GM23338 (cell line): ENCODE measurements around the gene UNC13A. TPM values are rescaled to one million over a fixed set of nuclear protein-coding genes. Genes with fewer than 3 reads are reported as not detected.

Experiments used
- ATAC-seq: fragments of 200-7000 bp; cut with Tn5 transposase; 3 replicates; pipeline ENCODE4 v1.9.1; 2020
- DNase-seq: peaks from one replicate; pipeline ENCODE4 v3.0.0-alpha.2; 2015; ENCODE audit warnings: low spot score
- H2AFZ ChIP-seq: fragments of 200-600 bp; sonication (generic); 2 replicates; pipeline ENCODE4 v1.8.0; 2016; ENCODE audit warnings: antibody characterized with exemption, mild to moderate bottlenecking, moderate library complexity
- H3F3A ChIP-seq: fragments of 200-600 bp; sonication (generic); replicated peaks from 2 replicates; pipeline ENCODE4 v1.8.0; 2017; ENCODE audit warnings: antibody characterized with exemption, mixed run types, low read depth
- H3K27ac ChIP-seq: fragments of 200-600 bp; sonication (generic); 2 replicates; pipeline ENCODE4 v1.6.1; 2016; ENCODE audit warnings: low read depth
- H3K27me3 ChIP-seq: fragments of 200-600 bp; sonication (generic); 2 replicates; pipeline ENCODE4 v1.8.0; 2016; ENCODE audit warnings: mild to moderate bottlenecking, mixed run types, moderate library complexity; ENCODE audit not compliant: insufficient read depth
- H3K36me3 ChIP-seq: fragments of 200-600 bp; sonication (generic); 2 replicates; pipeline ENCODE4 v1.8.0; 2016; ENCODE audit warnings: mild to moderate bottlenecking; ENCODE audit not compliant: insufficient read depth
- H3K4me1 ChIP-seq: fragments of 200-600 bp; sonication (generic); 2 replicates; pipeline ENCODE4 v1.8.0; 2016; ENCODE audit warnings: mild to moderate bottlenecking, moderate library complexity; ENCODE audit not compliant: insufficient read depth
- H3K4me2 ChIP-seq: fragments of 200-600 bp; sonication (generic); 2 replicates; pipeline ENCODE4 v1.7.1; 2017; ENCODE audit warnings: mixed run types
- H3K4me3 ChIP-seq: fragments of 200-600 bp; sonication (generic); 2 replicates; pipeline ENCODE4 v1.6.1; 2016; ENCODE audit warnings: mixed run types
- H3K79me2 ChIP-seq: fragments of 200-600 bp; sonication (generic); replicated peaks from 2 replicates; pipeline ENCODE4 v1.8.0; 2017; ENCODE audit warnings: mild to moderate bottlenecking; ENCODE audit not compliant: insufficient read depth
- H3K9me2 ChIP-seq: fragments of 200-600 bp; sonication (generic); 2 replicates; pipeline ENCODE4 v1.8.0; 2017; ENCODE audit not compliant: insufficient read depth
- H4K20me1 ChIP-seq: fragments of 200-600 bp; sonication (generic); replicated peaks from 2 replicates; pipeline ENCODE4 v1.8.0; 2017; ENCODE audit warnings: mild to moderate bottlenecking; ENCODE audit not compliant: insufficient read depth
- H3K27ac Mint-ChIP-seq: 2 replicates; pipeline ENCODE4 v1.8.0; 2020; ENCODE audit warnings: inconsistent platforms, mild to moderate bottlenecking, moderate library complexity, mixed read lengths
- H3K27me3 Mint-ChIP-seq: 3 replicates; pipeline ENCODE4 v1.8.0; 2022; ENCODE audit warnings: low read depth, mild to moderate bottlenecking, moderate library complexity, mixed read lengths, inconsistent platforms; ENCODE audit not compliant: insufficient read depth, poor library complexity
- H3K36me3 Mint-ChIP-seq: 3 replicates; pipeline ENCODE4 v1.8.0; 2021; ENCODE audit warnings: low read depth, mild to moderate bottlenecking, inconsistent platforms, moderate library complexity, mixed read lengths
- H3K4me1 Mint-ChIP-seq: 3 replicates; pipeline ENCODE4 v1.8.0; 2020; ENCODE audit warnings: mild to moderate bottlenecking, inconsistent platforms, mixed read lengths
- H3K4me3 Mint-ChIP-seq: 3 replicates; pipeline ENCODE4 v1.8.0; 2021; ENCODE audit warnings: moderate library complexity, mild to moderate bottlenecking, inconsistent platforms, mixed read lengths
- H3K9me3 Mint-ChIP-seq: 3 replicates; pipeline ENCODE4 v1.8.0; 2020; ENCODE audit warnings: moderate library complexity, mild to moderate bottlenecking, inconsistent platforms, mixed read lengths
- CREB1 ChIP-seq: fragments of 250-450 bp; sonication (Bioruptor Pico); IDR thresholded peaks from 2 replicates; pipeline ENCODE4 v1.5.0; 2020; ENCODE audit warnings: low read depth, mild to moderate bottlenecking, moderate library complexity
- CTCF ChIP-seq, 2 experiments: fragments of 200-600 bp in 1 of 2; sonication (generic) in 1 of 2; conservative IDR thresholded peaks; 2 replicates each; pipeline versions ENCODE4 v1.5.1 to v1.6.1; 2016 to 2017; ENCODE audit warnings: antibody characterized with exemption in 2 of 2, low read depth in 2 of 2, mild to moderate bottlenecking in 2 of 2, moderate library complexity in 1 of 2
- ETS1 ChIP-seq: IDR thresholded peaks from 2 replicates; pipeline ENCODE4 v1.6.1; 2016; ENCODE audit warnings: antibody characterized with exemption
- EZH2 ChIP-seq: fragments of 200-600 bp; sonication (generic); IDR thresholded peaks from one replicate; pipeline ENCODE4 v1.8.0; 2017; ENCODE audit warnings: antibody characterized with exemption, mild to moderate bottlenecking, low read depth; ENCODE audit not compliant: unreplicated experiment
- EZH2phosphoT487 ChIP-seq: fragments of 200-600 bp; sonication (generic); IDR thresholded peaks from one replicate; pipeline ENCODE4 v1.8.1; 2018; ENCODE audit warnings: antibody characterized with exemption; ENCODE audit not compliant: unreplicated experiment
- JUNB ChIP-seq: IDR thresholded peaks from one replicate; pipeline ENCODE4 v1.6.1; 2016; ENCODE audit warnings: antibody characterized with exemption; ENCODE audit not compliant: unreplicated experiment
- NANOG ChIP-seq: IDR thresholded peaks from 2 replicates; pipeline ENCODE4 v1.6.1; 2016; ENCODE audit warnings: antibody characterized with exemption, borderline replicate concordance
- POLR2AphosphoS5 ChIP-seq: IDR thresholded peaks from 2 replicates; pipeline ENCODE4 v1.6.1; 2016; ENCODE audit warnings: antibody characterized with exemption, low read depth
- REST ChIP-seq: IDR thresholded peaks from one replicate; pipeline ENCODE4 v1.6.1; 2018; ENCODE audit warnings: antibody characterized with exemption; ENCODE audit not compliant: unreplicated experiment
- STAT1 ChIP-seq: IDR thresholded peaks from one replicate; pipeline ENCODE4 v1.6.1; 2016; ENCODE audit warnings: antibody characterized with exemption; ENCODE audit not compliant: unreplicated experiment
- ZNF114 ChIP-seq: fragments of 250-450 bp; sonication (Bioruptor Pico); IDR thresholded peaks from 2 replicates; pipeline ENCODE4 v1.5.0; 2020; ENCODE audit warnings: mild to moderate bottlenecking, moderate library complexity
- ZNF331 ChIP-seq: fragments of 250-450 bp; sonication (Bioruptor Pico); IDR thresholded peaks from 2 replicates; pipeline ENCODE4 v1.5.0; 2020; ENCODE audit warnings: low read depth, mild to moderate bottlenecking, moderate library complexity
- ZNF462 ChIP-seq: fragments of 250-450 bp; sonication (Bioruptor Pico); IDR thresholded peaks from 2 replicates; pipeline ENCODE4 v1.5.0; 2020; ENCODE audit warnings: mild to moderate bottlenecking, moderate library complexity
- polyA plus RNA-seq: library from polyadenylated mRNA; unstranded; fragments of >200 nt; fragmentation: Nextera tagmentation; extraction: Ambion mirVana; gene quantifications from 2 replicates; pipeline ENCODE4 v1.2.1, GENCODE V29; 2016
- total RNA-seq: library from RNA; depleted of rRNA; stranded (reverse); fragments of >200 nt; shearing (Covaris generic); gene quantifications from 2 replicates; pipeline ENCODE4 v1.2.3, GENCODE V29; 2014

Gene UNC13A
- total and polyA plus RNA-seq, 2 experiments from 2014 or later, result 9.5 to 30.4 TPM

GRCh38 chr19:17733127-17733526 lies 45.0 kb upstream of the UNC13A start:
- H3K79me2 ChIP-seq, result peaks cover 48% of the 10 kb centered on the region
- H3K27me3 ChIP-seq, result no peaks in the 10 kb centered on the region
- Mint-ChIP-seq H3K4me1 (no peaks in the 10 kb centered on the region), H3K36me3 (peaks cover 77% of the 10 kb centered on the region), H3K27me3 (peaks cover 7% of the 10 kb centered on the region), H3K4me3 (no peak overlapping the region), H3K27ac (no peak overlapping the region), H3K9me3 (no peaks in the 10 kb centered on the region; the same call in 2 of the 3 replicates)
- no peak overlapping the region for H2AFZ ChIP-seq
- peaks cover 29% of the 10 kb centered on the region for H3K36me3 ChIP-seq
- peaks cover 52% of the 10 kb centered on the region for H4K20me1 ChIP-seq
- no peaks in the 10 kb centered on the region for H3K4me1 ChIP-seq
- 0 out of 2 replicates have a peak, but pooled peaks cover 3% of the 10 kb centered on the region for H3F3A ChIP-seq
- DNase-seq (no peak), ATAC-seq (no peak)
- TF ChIP-seq REST (no peak), STAT1 (no peak), JUNB (no peak), CREB1 (no peak), ZNF462 (CRISPR knock-in tag) (no peak), ZNF331 (CRISPR knock-in tag) (no peak), ZNF114 (CRISPR knock-in tag) (no peak), EZH2phosphoT487 (no peak), NANOG (no peak), POLR2AphosphoS5 (no peak), CTCF (conservative IDR thresholded peaks at IDR 0.05; ENCODE audit: low read depth in 2 of 2) (no peak), EZH2 (no peak), ETS1 (no peak)
- no peak overlapping the region for H3K4me2 ChIP-seq
- H3K27ac ChIP-seq, result no peak overlapping the region
- no peak overlapping the region for H3K4me3 ChIP-seq
- H3K9me2 ChIP-seq, result no peaks in the 10 kb centered on the region
